HG02642 (cell line): ENCODE results near the gene SATB1.
"Not testable (repeated sequence)": the region's sequence is repeated elsewhere in the genome, so short reads cannot be mapped to it uniquely, and the experiment has no call there.

Experiments used
- ATAC-seq: cut with Tn5 transposase; IDR thresholded peaks from one replicate; pipeline ENCODE4 v1.9.1; 2021; ENCODE audit warnings: mild to moderate bottlenecking; ENCODE audit not compliant: unreplicated experiment, poor library complexity

The SATB1 gene

DNA sequence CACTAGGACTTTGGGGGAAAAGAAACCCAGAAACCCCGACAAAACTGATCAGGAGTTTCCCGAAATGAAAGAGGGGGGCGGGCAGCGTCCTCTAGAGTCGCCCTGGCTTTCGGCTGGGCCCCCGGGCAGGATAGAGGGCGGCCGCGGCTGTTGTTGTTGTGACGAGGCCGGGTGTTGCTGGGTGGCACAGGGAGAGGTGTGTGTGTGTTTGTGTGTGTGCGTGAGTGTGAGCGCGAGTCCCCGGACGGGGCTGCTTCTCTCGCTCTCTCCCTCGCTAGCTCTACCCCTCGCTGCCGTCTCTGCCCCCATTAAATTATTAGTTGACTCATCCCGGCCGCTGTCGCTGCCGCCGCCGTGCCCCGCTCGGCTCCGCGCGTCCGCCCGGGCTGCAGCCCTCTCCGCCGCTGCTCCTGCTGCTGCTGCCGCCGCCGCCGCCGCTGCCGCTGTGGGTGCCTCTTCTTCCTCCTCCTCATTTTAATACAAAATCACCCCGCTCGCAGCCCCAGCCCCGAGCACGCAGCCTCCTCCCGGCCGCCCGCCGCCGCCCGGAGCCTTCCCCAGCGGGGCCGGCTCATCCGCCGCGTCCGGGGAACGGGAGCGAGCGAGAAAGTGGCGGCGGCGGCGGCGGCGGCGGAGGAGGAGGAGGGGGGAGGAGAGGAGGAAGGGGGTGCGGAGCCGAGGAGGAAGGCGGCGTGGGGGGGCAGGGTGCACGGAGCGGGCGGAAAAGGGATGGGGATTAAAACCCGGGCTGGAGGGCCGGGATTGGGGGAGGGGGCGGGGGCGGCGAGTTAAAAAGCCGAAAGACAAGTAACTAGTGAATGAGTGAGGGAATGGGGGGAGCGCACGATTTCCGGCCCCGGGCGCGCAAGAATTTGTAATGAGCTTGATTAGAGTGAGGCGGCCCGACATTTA is at the start of gene SATB1:
SATB1 (minus strand) TSS at position 611 of the 912 bp plus-strand sequence. CDS start 4,372 bp downstream, outside the sequence.
- peak; percentile 60 for ATAC-seq

DNA sequence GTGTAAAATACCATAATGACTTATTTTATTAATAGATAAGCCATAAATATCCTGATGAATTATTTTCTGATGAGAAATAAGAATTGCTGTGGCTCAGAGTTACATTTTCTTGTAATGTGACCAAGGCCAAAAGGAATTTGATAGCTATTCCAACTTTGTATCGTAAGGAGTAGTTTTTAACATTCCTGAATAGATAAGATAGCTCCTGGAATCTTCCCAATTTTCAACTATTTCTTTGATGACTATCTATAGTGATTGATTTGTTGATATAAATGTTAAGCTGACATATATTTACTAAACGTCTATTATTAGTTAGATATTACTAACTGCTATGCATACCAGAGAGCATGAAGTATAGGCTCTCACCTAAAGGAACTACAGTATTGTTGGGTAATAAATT is 49.1 kb upstream of the SATB1 start:
- ATAC-seq = no peak

DNA sequence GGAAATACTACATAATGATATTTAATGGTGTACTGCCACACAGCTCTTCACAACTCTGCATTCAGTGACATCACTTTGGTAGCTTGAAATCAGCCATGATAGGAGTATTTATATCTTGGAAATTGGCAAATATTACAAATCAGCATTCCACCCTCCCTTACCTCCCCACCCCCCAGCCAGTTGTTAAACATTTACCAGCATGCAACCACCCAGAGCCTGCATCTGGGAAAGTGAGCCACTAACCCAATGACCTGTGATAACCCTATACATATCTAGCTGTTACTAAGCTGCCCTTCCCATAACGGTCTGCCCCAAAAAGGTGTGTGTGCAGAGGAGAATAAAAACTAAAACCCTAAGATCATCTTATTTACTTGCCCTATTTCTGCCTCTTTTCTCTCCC is 44.6 kb upstream of the SATB1 start:
- no peak for ATAC-seq

DNA sequence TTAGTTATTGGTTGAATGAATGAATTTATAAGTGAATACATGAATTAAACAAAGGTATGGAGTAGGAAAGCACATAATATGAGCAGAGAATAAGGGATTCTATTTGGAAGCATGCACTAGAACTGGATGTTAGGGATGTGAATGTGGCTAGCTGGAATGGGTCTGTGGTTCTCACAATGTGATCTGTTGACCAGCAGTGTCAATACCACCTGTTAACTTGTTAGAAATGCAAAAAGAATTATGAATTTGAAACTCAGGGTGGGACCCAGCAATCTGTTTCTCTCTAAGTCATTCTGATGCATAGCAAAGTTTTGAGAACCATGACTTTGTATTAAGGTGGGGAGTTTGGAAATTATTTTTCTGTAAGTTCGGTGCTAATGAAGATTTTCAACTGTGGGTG is 41.0 kb upstream of the SATB1 start:
- no peak for ATAC-seq

DNA sequence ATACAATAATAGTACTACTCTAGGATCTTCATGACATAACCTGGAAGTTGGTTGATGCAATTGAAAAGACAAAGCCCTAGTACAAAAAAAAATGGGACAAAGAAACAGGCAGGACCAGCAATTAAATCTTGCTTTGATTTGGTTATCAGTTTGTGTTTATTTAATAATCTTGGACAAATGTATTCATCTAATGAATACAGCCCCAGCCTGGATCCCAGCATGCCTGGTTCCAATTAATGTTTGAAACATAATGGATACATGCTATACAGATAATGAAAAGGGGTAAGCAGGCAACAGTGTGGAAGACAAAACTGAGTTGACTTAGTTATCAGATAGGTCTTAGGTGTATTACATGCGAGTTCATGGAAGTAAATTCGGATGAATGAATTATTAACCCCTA is 29.6 kb upstream of the SATB1 start:
- ATAC-seq = no peak

DNA sequence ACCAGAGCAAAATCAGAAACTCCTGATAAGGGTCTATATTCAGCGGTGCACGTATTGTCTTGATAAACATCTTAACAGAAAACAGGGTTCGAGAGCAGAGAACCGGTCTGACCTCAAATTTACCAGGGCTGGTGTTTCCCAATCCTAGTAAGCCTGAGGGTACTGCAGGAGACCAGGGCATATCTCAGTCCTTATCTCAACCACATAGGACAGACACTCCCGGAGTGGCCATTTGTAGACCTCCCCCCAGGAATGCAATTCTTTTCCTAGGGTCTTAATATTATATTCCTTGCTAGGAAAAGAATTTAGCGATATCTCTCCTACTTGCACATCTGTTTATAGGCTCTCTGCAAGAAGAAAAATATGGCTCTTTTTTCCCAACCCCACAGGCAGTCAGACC is 24.5 kb upstream of the SATB1 start:
- not testable (repeated sequence) for ATAC-seq

DNA sequence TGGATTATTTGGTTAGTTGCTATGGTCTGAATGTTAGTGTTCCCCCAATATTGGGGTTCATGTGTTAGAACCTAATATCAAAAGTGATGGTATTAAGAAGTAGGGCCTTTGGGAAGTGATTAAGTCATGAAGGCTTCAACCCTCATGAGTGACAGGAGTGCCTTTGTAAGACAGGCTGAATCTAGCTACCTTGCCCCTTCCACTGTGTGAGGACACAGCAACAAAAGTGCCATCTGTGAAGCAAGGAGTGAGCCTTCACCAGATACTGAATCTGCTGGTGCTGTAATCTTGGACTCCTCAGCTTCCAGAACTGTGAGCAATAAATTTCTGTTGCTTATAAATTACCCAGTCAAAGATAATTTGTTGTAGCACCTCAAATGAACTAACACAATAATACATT is 22.6 kb upstream of the SATB1 start:
- ATAC-seq = no peak

DNA sequence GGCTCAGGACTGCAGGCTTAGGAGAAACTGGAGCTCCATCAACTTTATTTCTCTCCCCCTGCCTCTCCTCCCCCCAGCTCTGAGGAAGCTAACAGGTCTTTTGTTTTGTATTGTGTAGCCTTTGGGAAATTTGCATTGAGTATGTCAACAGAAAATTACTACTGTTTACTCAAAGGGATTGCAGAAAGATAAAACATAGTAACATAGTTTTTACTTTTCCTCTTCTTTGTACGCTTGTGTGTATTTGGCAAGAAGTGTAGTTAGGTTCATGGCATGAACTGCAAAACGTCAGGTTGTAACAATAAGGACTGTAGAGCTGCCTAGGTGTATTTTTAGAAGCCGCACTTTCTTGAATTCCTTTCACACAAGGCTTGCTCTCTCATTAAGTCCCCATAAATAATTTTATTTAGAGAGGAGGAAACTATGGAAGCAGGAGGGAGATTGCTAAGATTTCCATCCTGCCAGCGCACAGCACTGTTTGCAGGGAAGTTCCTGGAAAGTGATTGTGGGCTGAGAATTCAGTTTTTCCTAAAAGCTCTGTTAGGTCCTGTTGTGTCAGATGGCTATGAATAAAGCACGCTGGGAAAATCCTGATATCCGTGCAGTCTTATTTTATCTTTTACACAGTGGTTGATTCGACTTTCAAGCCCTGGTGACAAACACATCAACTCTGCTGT is 21.1 kb upstream of the SATB1 start:
- no peak for ATAC-seq

DNA sequence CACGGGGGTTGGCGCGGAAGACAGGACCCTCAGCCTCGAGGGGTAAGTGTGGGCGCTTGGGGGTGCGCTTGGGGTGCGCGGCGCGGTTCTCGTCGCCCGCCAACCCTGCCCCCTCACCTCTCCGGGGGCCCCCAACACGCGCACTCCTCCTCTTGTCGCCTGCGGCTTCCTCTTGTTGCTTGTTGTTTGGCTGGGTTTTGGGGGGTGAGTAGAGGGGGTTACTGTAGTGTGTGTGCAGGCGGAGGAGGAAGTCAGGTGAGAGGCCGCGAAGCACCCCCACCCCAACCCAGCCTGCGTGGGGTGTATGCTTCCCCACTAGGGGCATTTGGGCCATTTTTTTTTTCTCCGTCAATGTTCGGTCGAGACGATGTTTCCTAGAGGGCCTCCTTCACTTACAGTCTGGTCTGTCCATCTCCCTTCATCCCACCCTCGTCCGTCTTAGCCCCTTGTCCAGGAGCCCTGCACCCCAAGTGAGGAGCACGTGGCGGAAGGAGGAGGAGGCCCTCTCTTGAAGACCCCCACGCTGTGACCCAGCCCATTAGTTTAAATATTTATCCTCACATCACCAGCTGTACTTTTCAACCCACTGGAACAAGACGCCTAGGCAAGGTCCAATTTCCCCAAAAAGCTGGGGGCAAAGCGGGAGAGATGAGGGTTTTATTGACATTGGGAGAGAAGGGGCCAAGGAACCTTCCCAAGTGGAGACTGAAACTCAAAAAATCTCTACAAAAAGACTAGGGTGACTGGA is 20.4 kb upstream of the SATB1 start:
- peak; percentile 25 for ATAC-seq

DNA sequence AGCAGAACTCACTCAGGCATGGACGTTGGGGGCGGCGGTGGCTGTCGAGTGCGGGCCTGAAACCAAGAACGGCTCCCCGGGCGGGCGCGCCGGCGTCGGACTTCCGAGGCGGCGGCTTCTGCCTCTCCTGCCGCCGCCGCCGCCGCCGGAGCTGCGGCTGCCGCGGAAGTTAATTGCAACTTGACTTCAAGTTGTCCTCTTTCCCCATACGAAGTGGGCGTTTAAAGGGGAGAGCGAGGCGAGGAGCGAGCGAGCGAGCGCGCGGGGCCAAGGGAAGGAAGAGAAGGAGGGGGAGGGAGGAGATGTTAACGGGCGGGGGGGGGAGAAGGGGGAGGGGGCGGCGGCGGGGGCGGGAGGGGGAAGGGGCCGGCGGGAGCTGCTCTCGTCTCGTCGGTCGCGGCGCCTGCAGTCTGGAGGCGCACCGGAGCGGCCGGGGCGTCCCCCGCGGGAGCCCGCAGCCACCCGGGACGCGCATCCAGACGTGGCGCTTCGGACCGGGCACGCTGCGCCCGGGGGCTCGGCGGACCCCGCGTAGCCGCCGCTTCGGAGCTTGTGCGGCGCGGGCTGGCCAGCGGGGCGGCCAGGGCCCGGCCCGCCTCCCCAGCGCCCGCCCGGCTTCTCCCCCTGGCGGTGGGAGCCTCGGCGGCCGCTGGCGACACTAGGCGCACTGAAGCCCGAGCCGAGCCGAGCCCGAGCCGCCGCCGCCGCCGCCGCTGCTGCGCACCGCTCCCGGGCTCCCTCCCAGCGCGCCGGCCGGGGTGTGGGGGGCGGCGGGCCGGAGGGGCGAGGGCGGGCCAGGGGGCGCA is 19.7 kb upstream of the SATB1 start:
- peak; percentile 94 for ATAC-seq

DNA sequence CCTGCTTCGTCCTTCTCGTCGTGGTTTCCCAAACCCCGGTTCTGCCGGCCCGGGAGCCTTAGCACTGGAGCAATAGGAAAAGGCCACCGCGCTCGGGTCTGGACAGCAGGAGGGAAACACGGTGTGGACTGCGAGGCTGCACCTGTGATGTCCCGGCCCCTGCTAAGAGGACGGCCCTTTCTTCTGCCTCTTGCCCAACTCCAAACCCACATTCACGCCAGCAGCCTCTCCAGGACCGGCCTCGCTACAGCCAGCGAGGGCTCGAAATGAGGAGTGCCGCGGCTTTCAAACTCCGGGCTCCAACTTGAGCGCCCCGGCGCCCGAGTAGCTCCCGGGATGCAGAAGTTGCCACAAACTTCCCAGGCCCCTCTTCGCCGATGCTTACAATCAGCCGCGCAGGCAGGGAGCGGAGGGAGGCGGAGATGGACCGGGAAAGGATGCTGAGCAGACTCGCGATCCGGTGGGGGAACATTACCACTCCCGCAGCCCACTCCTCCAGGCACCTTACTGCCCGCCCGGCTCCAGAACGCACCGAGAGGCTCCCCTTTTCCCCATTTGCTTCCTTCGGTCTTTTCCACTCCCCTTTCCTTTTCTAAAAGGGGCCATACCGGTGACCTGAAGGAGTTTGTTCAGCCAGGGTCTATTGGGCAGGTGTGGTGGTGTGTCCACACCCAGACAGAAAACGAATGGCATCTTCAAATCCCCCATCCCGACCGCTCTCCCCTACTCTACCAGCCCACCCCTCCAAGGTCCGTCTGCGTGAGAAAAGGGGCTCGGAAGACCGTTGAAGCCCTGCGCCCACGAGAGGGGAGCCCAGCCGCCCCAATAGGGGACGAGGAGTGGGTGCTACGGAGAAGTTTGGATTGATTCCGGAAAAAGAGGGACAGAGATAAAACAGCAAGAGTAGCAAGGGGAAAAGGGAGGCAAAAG is 18.8 kb upstream of the SATB1 start:
- ATAC-seq = no peak

DNA sequence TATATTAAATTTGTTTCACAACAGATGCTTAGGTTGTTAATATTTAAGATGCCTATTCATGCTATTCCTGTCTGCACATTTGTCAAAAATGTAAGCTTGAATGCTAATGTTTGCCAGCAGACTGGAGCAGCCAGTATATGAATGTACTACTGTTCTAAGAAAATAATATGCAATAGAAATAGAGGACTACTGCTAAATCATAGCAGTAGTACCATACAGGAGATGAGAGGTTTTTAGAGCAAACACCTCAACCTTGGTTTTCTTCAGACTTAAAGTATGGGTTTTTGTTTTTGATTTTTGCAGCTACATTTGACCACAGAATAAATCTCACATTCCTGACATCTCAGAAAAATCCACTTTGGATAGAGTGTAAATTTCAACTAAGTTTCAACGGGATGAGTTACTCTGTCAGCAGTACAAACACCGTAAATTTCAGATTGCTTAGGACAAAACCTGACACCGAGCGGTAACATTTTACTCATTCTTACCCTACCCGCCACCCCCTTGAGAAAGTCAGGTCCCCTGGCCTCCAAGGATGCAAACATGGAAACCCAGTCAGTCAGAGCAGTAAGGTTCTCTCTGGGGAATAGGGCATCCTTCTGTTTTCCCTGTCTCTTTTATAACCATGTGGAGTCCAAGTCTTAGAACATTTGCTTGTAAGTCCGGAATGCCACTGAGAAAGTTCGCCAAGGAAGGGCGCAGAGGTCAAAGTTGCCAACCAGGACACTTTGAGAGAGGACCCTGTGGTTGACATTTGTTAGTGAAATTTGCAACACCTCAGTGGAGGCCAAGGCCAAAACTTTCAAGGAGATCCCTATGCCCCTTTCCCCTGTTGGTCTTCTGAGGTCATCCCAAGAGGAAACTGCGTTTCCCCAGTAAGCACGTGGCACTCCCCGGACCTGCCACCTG is 17.9 kb upstream of the SATB1 start:
- no peak for ATAC-seq

DNA sequence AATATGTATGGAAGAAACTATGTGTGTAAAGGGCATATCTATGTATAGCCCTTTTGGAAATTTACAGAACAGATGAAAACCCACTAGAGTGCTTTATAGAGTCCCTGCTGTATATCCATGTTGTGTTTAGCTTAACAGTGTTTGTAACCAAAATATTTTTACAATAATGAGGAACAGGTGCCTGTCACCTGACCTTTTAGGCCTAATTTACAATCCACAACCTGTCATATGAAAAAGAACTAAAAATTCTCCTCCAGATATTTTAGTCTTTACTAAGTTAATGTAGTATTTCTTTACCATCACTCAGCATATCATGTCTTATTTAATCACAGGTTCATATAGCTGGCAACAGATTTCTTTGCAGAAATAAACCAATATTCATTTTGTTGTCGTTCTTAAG is 16.4 kb upstream of the SATB1 start:
- ATAC-seq = no peak

DNA sequence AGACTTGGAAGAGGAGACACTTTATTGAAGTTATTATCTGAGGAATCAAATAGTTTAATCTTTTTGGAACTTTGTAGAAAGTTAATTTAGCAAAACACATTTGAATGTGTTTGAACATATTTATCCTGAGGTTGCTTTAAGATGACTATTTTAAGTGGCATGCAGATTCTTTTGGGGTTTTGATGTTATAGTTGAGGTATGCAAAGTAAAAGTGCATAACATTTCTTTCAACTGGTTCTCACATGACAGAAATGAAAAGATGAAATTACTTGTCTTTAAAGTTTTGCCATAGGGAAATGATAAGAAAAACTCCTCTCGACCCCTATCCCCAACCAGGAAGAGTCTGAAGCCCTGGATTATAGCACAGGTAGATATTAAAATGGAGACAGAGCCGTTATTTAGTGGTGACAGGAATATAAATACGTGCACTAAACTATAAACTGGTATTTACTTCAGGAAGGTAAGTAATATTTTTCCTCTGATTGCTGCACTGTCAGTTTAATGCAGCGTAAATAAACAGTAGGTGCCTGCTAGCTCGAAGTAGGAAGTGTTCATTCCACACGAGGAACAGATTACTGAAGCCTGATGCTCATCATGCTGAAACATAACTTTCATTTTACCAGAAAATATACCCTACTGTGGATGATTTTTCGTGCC is 15.1 kb upstream of the SATB1 start:
- ATAC-seq = no peak

DNA sequence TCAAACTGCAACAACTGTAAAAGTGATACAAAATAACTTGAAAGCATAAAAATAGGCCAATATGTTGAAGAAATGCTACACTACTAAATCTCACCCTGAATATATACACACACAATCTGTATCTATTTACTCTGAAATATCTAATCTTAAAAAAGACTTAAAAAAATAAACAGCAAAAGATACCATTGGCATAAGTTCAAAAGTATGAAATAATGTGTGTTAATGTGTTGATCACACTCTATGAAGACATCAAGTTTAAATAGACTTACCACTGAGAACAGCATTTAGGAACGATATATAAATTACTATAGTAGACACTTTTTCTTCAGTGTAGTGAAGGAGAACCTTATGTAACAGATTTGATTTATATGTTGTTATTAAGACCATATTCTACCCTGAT is 14.1 kb upstream of the SATB1 start:
- no peak for ATAC-seq

DNA sequence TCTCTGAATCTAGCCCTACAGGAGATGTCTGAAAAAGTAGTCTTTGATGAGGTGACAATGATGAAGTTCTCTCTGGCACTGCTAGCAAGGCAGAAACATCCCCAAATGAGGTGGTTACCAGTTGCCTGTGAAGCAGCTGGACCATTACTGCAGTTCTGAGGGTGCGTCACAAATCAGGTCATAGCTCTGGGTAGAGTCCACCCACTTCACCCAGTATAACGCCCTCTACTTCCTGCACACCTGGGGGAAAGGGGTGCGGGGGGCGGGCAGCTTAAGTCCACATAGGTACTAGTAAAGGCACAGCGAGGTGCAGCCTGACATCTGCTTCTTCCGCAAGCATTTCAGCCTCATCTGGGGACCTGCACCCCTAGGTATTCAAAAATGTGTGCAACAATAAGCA is 13.4 kb upstream of the SATB1 start:
- ATAC-seq = no peak

DNA sequence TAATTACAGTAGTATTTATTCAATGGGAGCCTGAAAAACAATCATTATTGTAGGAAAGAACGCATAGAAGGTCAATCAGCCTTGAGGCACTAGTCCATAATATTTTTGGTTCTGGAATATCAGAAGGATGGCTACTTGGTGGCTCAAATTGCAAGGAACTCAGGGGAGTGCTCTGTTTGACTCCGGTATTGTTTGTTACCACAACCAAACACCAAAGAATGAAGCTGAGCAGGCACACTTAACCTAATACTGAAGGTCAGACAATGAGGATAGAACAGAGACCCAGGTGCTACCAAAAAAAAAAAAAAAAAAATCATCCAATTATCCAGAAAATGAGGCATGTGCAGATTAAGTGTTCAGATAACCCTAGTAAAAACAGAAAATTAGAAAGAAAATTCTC is 11.1 kb upstream of the SATB1 start:
- no peak for ATAC-seq

DNA sequence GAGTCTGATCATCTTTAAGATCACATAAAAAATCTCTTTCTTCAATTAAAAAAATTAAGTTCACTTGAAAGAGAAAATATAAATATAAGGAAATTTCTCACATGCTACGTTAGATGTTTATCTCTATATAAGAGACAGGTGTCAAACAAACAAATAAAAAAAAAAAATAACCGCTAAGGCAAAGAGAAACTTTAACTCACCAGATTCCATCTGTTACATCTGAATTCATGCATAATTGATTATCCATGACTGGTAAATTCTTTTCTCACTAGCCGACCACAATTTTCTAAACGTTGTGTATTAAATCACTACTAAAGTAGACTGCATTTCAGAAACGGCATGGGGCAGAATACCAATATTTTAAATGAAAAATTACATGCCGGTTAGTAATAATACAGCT is 9.6 kb upstream of the SATB1 start:
- no peak for ATAC-seq
